ENCODE data around the gene AFG1L.

Gene AFG1L

DNA sequence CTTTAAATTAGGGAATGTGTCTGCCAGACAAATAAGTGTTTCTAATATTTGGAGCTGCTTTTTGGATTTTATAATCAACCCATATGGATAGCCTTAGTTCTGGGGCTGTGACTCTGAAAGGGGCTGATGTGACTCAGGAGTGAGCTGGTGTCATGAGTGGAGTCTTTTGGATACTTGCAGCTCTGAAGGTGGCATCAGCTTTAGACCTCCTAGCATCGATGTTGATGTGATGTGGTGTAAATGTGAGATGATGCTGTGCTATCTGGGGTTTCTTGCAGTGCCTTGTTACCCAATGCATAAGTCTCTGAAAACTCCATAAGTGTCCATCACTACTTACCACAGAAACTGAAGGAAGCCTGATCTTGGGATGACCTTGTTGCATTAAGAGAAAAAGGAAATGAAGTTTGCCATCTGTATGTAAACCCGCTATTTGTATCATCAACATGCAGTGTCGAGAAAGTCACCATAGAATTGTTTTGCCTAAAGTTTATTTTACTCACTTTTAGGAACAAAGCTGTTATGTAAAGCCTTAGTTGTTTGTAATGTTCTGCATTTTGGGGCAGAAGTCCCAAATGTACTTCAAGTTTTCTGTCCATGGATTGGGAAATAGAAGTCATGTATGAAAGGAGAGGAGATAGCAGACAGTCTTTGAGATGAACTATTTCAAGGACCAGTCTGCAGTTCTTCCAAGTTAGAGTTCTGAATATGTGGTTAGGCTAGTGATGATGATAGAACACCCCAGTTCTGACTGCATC lies 273.9 kb downstream of the AFG1L start:
- no peak for FAIRE-seq

DNA sequence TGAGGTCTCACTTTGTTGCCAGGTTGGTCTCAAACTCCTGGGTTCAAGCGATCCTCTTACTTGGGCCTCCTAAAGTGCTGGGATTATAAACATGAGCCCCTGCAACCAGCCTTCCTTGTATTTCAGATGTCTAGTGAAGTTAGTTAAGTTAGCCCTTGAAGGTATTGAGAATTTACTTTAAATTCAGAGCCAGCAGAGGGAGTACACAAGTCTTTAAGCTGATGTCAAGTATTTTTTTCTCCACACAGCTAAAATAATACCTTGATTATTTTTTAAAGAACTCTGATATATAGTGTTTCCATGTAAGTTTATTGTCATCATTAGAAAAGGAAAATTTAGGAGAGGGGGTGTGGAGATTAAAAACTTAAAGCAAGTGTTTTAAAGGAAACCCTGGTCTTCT lies 275.7 kb downstream of the AFG1L start:
- DNase-seq (ENCODE audit: low spot score) = no peak
- no peak for FAIRE-seq

More for the DNA sequence above, 273.9 kb downstream of the AFG1L start:
- no peak for DNase-seq (ENCODE audit: low spot score)

DNA sequence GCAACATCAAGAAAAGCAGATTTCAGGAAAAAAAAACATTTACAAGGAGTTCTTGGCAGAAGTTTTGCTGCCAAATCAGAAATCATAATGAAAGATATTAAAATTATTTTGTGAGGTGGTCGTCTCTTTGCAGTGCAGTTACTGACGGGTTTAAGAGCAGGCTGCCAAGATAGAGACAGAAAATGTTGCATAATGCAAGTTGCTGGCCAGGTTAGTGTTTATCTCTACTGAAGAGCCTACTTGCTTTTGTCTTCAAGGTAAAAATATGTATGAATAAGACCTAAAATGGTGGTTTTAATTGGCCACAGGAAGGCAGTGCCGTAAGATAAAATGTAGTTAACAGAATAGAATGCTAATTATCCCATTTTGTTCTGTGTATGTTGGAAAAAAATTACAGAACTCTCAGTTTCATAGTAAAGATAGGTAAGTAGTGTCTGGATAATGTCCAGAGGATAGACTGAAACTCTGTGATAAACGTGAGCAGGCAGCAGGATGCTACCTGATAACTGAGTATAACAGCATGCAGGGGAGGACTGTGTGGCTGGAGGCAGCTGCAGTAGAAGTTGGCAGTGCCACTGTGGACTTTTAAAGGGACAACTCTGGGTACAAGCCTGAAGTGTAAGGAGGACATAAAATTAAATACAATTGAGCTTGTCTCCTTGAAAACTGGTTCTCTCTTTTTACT lies 279.7 kb downstream of the AFG1L start:
- FAIRE-seq = no peak
- no peak for DNase-seq (ENCODE audit: low spot score)
